H1 (cell line): ENCODE measurements around the gene RIMS1. TPM values are rescaled to one million over a fixed set of nuclear protein-coding genes. Genes with fewer than 3 reads are reported as not detected.

Experiments used
- CBX5 ChIP-seq: fragments of 300-800, 300-1000 bp; sonication (generic); IDR thresholded peaks from 2 replicates; pipeline ENCODE4 v1.7.1; 2016; ENCODE audit warnings: antibody characterized with exemption, low read length, low read depth
- CREB1 ChIP-seq: IDR thresholded peaks from 2 replicates; pipeline ENCODE4 v1.6.1; 2012; ENCODE audit warnings: inconsistent platforms
- HDAC6 ChIP-seq: IDR thresholded peaks from one replicate; pipeline ENCODE4 v1.7.1; 2012; ENCODE audit warnings: low read depth, mild to moderate bottlenecking, inconsistent platforms, low read length, moderate library complexity
- POLR2AphosphoS5 ChIP-seq: IDR thresholded peaks from 2 replicates; pipeline ENCODE4 v1.6.1; 2011; ENCODE audit warnings: low read depth, low read length
- SP2 ChIP-seq: IDR thresholded peaks from 2 replicates; pipeline ENCODE4 v1.6.1; 2012; ENCODE audit warnings: mild to moderate bottlenecking, low read length, inconsistent platforms
- polyA plus RNA-seq, 7 experiments: library from polyadenylated mRNA; depleted of rRNA in 3 of 7; stranded (reverse) in 5 of 7; unstranded in 2 of 7; fragments of >200 nt in 5 of 7; fragments of 200-250 nt in 2 of 7; gene quantifications; 1 replicate in 5 of 7; 2 replicates in 1 of 7; 4 replicates in 1 of 7; pipeline versions ENCODE4 v1.2.1 to v1.2.3, GENCODE V29; 2011 to 2013; ENCODE audit warnings: missing spikeins in 2 of 7, mixed read lengths in 2 of 7
- total RNA-seq: library from RNA; stranded (reverse); fragmentation: NEBNext Ultra II Directional; extraction: Animal tissue kit (Norgen Biotek cat#: 25700); gene quantifications from 2 replicates; pipeline ENCODE4 v1.2.1, GENCODE V29; 2021
- TF ChIP-seq, protein P1 (sequence below), 3 experiments: IDR thresholded peaks; 1 replicate in 2 of 3; 2 replicates in 1 of 3; pipeline versions ENCODE4 v1.5.1 to v1.6.1; 2011; ENCODE audit warnings: low read length in 3 of 3, mild to moderate bottlenecking in 3 of 3, inconsistent platforms in 2 of 3, low read depth in 1 of 3, moderate library complexity in 1 of 3; ENCODE audit not compliant: insufficient read depth in 1 of 3; ENCODE audit errors: control extremely low read depth in 1 of 3

The RIMS1 gene
- total and polyA plus RNA-seq, 2 of the 8 experiments (the other 6 are each of a cell fraction or from before 2014, with no cell fraction given) = 0.63 to 2.3 TPM

DNA sequence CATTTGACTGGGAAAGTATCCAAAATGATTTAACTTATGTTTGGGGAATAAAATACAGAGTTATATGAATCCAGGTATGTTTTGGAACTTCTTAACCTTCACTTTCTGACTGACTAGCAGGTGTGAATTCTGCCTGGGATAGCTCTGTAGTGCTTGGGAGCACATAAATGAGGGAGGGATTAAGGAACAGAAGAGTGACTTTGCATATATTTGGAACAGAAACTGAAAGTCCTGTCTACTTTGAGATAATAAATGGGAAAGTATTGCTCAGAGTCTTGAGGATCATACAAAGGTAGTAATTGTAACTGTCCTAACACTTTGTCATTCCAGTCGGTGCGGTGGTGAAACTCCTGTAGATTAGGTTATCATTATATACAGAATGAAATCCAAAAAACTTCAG, 317.6 kb downstream of the RIMS1 start (continued):
- TF ChIP-seq, protein P1, sequence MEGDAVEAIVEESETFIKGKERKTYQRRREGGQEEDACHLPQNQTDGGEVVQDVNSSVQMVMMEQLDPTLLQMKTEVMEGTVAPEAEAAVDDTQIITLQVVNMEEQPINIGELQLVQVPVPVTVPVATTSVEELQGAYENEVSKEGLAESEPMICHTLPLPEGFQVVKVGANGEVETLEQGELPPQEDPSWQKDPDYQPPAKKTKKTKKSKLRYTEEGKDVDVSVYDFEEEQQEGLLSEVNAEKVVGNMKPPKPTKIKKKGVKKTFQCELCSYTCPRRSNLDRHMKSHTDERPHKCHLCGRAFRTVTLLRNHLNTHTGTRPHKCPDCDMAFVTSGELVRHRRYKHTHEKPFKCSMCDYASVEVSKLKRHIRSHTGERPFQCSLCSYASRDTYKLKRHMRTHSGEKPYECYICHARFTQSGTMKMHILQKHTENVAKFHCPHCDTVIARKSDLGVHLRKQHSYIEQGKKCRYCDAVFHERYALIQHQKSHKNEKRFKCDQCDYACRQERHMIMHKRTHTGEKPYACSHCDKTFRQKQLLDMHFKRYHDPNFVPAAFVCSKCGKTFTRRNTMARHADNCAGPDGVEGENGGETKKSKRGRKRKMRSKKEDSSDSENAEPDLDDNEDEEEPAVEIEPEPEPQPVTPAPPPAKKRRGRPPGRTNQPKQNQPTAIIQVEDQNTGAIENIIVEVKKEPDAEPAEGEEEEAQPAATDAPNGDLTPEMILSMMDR (IDR thresholded peaks at IDR 0.05; ENCODE audit: control extremely low read depth in 1 of 3, insufficient read depth in 1 of 3, low read depth in 1 of 3, low read length in 3 of 3) = no peak
- TF ChIP-seq HDAC6 (no peak), SP2 (no peak), CREB1 (no peak), POLR2AphosphoS5 (no peak), CBX5 (no peak)
- TF ChIP-seq, all 59 proteins: peak for 0
